ENCODE results near the gene ADIRF.
"Not testable (repeated sequence)": the region's sequence is repeated elsewhere in the genome, so short reads cannot be mapped to it uniquely, and the experiment has no call there.

ADIRF gene

DNA sequence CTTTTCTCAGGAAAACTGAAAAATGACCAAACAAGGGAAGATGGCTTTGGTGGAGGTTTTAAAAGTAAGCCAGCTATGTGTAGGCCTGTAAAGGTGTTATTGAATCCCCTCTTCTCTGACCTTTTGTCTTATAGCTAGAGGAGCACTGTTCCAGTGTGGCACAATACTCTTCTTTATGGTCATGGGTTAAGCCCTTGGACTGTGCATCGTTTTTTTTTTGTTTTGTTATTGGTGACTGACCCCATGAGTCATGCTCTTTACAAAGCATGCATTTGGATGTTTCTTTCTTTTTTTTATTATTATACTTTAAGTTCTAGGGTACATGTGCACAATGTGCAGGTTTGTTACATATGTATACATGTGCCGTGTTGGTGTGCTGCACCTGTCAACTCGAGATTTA, 32.2 kb downstream of the ADIRF start:
- TF ChIP-seq, protein P1, sequence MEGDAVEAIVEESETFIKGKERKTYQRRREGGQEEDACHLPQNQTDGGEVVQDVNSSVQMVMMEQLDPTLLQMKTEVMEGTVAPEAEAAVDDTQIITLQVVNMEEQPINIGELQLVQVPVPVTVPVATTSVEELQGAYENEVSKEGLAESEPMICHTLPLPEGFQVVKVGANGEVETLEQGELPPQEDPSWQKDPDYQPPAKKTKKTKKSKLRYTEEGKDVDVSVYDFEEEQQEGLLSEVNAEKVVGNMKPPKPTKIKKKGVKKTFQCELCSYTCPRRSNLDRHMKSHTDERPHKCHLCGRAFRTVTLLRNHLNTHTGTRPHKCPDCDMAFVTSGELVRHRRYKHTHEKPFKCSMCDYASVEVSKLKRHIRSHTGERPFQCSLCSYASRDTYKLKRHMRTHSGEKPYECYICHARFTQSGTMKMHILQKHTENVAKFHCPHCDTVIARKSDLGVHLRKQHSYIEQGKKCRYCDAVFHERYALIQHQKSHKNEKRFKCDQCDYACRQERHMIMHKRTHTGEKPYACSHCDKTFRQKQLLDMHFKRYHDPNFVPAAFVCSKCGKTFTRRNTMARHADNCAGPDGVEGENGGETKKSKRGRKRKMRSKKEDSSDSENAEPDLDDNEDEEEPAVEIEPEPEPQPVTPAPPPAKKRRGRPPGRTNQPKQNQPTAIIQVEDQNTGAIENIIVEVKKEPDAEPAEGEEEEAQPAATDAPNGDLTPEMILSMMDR (conservative IDR thresholded peaks at IDR 0.05), result no peak
- H3K27ac ChIP-seq, result no peak overlapping the region

DNA sequence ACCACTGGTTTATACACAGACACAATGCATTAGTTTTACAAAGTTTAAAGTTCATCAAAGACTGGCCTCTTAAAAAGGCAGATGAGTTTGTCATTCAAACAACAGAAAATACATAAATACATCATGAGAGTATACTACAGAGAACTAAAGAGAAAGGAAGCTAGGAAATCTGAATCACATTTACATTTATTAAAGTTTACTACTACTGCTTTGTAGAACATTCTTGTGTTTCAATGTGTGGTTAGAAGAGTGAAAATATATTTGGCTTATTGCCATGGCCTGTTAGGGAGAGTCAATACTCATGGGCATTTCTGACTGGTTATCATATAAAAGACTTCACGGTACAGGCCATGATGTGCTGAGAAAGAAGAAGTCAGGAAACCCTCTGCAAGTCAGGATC, 38.8 kb downstream of the ADIRF start:
- H3K27ac ChIP-seq, result peak overlapping the region; percentile 85

DNA sequence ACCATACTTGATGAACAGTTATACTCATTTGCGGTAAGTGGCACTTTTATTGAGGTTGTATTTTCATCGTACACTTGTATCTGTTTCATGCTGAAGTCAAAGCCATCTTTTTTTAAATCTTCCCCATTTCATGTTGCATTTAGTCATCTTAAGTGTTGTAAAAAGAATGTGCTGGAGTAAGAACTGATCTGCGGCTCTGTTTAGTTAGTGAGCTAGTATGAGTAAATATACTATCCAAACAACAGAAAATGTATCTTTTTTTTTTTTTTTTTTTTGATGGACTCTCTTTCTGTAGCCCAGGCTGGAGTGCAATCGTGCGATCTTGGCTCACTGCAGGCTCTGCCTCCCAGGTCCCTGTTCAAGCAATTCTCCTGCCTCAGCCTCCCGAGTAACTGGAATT, 39.4 kb downstream of the ADIRF start:
- peak overlapping the region; percentile 85 for H3K27ac ChIP-seq

- H3K27ac ChIP-seq, result peak overlapping the region; percentile 85
Measured at GRCh38 chr10:87008303-87008702, 40.0 kb downstream of the ADIRF start.

DNA sequence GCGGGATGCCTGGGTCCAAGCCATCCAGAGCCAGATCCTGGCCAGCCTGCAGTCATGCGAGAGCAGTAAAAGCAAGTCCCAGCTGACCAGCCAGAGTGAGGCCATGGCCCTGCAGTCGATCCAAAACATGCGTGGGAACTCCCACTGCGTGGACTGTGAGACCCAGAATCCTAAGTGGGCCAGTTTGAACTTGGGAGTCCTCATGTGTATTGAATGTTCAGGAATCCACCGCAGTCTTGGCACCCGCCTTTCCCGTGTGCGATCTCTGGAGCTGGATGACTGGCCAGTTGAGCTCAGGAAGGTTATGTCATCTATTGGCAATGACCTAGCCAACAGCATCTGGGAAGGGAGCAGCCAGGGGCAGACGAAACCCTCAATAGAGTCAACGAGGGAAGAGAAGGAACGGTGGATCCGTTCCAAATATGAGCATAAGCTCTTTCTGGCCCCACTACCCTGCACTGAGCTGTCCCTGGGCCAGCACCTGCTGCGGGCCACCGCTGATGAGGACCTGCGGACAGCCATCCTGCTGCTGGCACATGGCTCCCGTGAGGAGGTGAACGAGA, 40.9 kb downstream of the ADIRF start:
- H3K27ac ChIP-seq, result peak overlapping the region; percentile 85; the same call in 1 of the 2 replicates

GRCh38 chr10:87013528-87013927, 45.2 kb downstream of the ADIRF start:
- not testable (repeated sequence) for H3K27ac ChIP-seq

DNA sequence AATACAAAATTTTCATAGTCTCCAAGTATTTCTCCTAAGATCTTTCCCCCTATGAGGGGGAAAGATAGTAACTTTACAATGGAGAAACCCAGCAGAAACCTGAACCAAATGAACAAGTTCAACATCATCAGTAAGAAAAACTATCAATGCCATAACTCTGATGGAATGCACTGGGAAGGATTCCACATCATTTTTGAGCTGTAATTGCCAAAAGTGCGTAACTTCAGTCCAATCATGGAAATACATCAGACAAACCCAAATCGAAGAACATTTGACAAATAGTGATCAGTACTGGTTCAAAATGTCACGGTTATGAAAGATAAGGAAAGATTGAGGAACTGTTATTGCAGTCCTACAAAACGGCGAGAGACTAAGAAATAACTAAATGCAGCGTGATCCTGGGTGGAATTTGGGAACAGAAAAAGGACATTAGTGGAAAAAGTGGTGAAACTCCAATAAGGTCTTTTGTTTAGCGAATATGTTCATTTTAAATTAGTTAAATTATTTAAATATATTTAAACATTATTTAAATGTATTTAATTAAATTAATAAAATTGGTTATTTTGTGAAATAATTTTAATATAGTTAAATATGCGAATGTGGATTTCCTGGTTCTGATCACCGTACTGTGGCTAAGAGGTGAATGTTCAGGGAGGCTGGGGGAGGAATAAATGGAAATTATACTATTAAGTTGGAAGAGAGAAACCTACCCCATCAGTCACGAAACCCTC, 46.9 kb downstream of the ADIRF start:
- H3K27ac ChIP-seq, result not testable (repeated sequence)

- not testable (repeated sequence) for H3K27ac ChIP-seq
Measured at GRCh38 chr10:87018127-87018526, 49.8 kb downstream of the ADIRF start.

DNA sequence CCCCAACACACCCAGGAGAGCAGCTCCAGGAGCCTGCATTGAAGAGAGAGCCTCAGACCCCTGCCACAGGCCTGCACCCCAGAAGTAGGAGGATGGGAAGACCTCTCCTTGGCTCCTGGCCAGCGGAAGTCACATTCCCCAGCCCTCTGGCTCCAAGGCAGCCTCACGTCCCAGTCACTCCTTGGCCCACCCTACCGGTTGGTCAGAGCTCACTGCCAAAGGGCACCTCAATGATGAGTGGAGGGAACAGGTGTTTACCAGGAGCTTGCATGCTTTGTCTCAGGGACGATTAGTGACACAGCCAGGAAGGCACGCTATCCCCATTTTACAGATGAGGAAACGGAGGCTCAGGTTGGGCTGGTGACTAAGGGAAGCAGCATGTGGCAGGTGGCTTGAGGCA, 50.8 kb downstream of the ADIRF start:
- not testable (repeated sequence) for H3K27ac ChIP-seq

DNA sequence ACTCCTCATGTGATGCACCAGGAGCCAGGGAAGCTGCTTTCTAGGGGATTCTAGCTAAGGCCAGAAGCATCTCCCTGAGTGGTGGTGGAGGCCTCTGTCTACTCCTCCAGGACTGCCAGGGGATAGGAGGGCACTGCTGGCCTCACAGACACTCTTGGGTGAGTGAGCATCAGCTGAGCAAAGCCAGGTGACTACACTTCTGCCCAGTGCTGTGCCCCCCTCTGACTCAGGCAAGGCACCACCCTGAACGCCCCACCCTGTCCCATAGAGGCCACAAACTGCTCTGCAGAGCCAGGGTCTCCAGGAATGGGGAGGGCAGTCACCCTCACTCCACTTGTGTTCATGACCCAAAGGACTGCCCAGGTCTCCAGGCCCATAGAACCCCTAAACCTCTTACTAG, 51.2 kb downstream of the ADIRF start:
- not testable (repeated sequence) for H3K27ac ChIP-seq

- H3K27ac ChIP-seq, result not testable (repeated sequence)
Measured at GRCh38 chr10:87020056-87020455, 51.8 kb downstream of the ADIRF start, which contains the start of gene FAM25A. Gene FAM25A (plus strand): TSS chr10:87020294. CDS start chr10:87020325, 31 bp downstream.
